GF-D8 (cell line): ENCODE measurements around the gene MYO7B.

ENCODE experiments used
- DNase-seq: peaks from one replicate; lab custom pipeline; 2025; lab: John Stamatoyannopoulos, UW

MYO7B gene

DNA sequence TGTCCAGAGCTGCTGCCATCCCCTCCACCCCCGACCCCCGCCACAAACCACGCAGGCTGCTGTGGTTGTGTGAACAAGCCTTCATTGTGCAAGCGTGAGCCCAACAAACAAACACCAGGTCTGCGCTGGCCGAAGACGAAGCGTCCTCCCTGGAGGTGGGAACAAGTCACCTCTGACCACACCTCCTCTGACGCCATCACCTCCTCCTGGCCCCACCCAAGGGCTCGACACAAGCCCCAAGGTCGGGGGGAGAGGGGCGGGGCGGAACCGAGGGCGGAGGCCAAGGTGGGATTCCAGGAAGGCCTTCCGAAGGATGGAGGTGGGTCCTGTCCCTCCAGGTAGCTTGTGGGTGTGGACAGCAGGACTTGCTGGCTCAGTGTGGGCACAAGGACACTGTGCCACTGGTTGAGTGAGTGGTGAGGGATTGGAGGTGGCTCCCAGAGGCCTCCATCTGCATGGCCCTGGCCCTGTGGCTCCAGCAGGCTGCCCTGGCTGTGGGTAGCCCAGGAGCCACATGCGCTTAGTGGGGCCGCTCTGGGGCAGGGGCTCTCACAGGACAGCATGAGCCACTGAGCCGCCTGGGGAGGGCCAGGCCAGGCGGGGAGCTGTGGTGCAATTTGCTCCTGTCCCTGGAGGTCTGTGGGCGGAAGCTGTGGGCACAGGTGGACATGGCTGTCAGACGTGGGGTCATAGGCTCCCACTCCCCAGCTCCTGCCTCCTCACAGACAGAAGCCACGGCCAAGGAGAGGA, 103.1 kb downstream of the MYO7B start:
- DNase-seq = peak; percentile 9

DNA sequence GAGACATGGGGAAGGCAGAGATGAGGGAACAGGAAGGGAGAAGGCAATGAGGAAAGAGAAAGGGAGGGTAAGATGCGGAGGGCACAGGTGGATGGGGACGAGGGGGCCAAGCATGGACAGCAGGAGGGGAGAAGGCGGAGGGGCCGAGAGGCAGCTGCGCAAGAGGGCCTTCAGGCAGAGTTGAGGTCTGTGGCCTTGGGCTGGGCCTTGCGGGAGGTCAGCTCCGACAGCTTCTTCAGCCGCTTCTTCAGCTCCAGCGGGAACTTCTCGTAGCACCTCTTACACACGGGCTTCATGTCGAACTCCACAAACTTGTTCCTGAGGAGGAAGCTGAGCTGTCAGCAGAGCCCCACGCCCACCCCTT, 103.6 kb downstream of the MYO7B start:
- no peak for DNase-seq

DNA sequence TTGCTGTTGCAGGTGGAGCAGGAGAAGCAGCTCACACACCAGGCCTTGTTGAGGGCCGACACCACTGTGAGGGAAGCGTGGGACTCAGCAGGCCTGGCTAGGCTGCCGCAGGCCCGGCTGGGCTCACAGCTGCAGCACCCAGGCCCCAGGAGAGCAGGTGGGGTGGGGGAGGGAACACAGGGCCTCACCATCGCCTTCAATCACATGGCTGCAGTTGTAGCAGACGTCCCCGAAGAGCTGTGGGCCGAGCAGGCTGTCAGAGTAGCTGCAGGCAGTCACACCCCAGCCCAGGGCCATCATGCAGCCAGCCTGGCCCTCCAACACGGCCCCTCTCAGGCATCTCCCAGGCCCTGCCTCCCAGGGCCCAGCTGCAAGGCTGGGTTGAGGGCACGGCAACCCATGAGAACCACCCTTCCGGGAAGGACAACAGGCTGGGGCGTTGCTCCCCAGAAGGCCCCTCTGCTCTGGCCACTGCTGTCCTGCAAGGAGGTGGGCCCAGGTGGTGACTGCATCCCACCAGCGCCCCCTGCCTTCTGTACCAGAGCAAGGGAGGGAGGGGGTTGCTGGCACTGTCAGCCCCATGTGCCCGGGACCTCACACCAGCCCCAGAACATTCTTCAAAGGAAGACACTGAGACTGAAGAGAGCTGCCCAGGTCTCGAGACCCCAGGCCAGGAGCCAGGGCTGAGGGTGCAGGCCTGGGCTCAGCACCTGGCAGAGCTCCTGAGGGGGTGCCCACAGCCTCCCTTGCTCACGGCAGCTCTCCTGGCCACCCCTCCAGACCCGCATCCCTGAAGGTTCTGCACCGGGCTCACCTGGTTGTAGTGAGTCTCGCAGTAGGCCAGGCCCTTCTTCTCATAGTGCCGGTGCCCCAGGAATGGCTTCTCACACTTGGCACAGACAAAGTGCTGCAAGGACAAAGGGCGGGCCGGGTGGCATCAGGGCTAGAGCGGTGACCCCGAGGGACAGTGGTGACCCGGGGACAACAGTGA, 104.9 kb downstream of the MYO7B start:
- peak; percentile 18 for DNase-seq

DNA sequence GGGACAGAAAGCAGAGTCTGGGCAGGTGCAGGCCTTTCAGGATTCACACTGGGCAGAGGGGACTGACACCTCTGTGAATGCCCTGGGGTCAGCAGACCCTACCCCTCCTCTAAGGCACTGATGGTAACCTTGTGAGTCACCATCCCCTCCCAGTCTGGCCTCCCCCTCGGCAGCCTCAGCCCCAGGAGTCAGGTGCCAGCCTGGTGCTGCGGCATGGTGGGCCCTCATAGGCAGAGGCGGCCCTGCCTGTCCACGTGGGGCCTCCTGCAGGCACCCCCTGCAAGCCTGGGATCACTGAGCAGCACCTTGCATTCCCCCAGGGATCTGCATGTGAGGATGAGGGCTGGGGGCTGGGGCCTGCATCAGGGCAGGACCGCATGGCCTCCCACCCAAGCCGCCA, 105.7 kb downstream of the MYO7B start:
- no peak for DNase-seq

DNA sequence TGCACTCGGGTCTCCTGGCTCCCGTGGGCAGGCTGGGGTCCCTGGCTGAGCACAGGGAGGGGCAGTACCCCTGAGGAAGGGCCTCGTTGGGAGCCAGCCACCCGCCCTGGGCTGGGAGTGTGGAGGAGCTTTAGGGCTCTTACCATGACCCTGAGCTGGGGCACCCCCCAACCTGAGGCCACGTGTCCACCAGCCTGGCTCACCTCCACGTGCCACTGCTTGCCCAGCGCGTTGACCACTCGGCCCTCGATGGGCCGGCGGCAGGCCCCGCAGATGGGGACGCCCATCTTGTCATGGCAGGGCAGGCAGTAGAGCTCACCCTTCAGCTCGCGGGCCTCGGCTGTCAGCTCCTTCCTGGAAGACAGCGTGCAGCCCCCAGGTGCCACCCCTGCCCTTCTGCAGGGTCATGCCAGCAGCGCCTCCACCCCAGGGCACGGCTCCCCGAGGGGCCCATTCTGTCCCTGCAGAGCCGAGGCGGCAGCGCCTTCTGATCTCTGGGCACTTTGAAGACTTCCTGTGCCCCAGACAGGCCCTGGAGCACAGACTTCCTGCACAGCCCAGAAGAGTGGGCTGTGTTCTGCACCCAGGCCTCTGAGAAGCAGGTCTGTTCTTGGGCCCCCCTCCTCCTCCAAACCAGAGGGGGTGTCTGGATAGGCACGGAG, 106.5 kb downstream of the MYO7B start:
- no peak for DNase-seq

DNA sequence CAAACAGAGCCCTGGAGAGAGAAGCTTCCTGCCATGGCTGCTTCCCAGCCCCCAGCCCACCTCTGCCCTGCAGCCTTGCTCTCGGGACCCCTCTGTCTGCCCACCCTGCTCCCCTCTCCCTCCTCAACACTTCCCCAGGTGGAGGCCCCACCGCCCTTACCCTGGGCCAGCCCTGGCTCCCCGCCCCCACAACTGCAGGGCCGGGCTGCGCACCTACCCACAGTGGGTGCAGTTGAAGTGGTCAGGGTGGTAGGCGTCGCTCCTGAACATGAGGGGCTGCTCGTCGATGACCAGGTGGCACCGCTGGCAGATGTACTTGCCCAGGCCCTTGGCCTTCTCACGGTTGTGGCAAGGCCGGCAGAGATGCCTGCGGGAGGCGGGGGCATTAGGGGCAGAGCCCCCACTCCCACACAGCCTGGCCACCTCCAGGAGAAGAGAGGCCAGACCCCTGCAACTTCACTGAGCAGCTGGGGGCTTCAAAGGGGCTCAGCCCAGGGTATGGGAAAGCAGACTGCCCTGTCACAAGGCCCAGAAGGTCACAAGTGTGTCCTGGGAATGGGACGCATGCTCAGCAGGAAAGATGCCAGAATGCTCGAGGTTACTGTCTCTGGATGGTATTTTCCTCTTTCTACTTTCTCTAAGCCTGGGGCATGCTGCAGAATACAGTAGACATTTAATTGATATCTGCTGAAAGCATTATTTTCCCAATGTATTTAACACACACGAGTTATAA, 107.4 kb downstream of the MYO7B start:
- DNase-seq = no peak

DNA sequence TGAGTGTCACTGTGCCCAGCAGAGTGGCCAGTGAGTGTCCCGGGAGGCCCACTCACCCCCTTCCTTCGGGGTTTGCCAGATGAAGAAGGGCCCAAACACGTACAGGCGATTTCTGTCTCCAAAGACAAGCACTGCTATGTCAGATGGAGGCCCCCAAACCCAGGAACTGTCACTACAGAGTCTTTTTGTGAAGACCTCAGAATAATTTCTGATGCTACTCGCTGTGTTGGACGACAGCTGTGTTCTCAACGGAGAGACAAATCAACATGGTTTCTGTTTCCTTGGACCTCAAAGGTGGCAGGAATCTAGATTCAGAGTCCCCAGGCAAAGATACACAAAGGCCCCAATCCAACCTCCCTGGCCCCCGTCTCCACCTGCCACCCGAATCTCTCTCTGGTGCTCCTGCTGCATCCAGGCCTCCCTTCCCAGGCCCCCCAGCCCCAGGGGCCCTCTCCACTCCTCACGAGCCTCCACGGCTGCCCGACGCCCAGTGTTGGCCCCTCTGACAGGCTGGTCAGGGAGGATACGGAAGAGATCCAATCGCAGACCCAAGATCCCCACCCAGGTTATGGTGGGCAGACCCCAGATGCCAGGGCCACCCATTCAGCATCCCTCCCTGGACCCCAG, 108.1 kb downstream of the MYO7B start:
- DNase-seq = no peak

DNA sequence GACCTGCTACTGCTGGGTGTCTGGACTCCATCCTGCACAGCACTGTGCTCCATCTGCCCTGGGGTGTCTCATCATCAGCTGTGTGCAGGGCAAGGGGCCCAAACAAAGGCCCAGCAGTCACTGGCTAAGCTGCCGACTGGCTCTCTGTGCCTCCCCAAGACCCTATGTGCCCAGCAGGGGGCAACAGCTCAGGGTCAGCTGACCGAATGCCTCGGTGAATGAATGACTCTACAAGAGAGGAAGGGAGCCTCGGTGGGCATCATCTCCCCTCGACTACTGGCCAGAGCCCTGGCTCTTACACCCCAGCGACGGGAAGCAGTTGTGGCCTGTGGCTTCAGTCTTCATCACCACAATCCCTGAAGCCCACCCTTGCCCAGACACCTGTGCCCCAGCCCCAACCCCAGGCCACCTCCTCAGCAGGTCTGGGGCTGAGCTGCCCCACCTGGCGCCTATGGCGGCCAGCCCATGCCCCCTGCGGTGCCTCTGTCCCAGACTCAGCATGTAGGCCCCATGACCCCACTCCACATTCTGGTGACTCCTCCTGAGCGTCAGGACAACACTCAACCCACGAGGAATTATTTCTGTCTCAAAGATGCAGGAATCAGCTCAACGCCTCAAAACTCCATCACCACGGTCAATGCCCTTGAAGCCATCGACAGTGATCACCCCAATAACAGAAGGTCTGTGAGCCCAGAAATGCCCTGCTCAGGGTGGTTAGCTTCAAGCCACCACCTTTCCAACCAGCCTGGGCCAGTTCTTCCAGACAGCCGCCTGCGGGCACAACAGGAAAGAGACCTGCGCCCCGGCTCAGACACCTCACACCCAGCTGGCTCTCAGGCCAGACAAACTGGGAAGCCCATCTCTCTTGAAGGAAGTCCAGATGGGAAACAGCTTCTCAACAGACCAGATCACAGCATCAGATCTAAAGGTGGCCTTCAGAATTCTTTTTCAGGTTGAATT, 108.9 kb downstream of the MYO7B start:
- no peak for DNase-seq

DNA sequence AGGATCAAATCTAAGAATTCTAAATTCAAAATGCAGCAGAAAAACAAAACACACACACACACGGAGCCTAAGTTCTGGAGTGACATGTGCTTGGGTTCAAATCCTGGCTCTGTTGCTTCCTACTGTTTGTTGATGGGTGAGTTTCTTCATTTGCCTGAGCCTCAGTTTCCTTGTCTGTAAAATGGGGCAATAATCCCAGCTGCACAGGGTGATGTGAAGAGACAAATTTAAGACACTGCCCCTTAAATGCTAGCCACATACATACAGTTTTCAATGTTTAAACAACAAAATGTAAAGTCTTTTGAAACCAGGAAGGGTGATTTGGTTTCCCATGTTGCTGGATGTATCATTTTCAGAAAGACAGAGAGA, 109.5 kb downstream of the MYO7B start:
- no peak for DNase-seq

DNA sequence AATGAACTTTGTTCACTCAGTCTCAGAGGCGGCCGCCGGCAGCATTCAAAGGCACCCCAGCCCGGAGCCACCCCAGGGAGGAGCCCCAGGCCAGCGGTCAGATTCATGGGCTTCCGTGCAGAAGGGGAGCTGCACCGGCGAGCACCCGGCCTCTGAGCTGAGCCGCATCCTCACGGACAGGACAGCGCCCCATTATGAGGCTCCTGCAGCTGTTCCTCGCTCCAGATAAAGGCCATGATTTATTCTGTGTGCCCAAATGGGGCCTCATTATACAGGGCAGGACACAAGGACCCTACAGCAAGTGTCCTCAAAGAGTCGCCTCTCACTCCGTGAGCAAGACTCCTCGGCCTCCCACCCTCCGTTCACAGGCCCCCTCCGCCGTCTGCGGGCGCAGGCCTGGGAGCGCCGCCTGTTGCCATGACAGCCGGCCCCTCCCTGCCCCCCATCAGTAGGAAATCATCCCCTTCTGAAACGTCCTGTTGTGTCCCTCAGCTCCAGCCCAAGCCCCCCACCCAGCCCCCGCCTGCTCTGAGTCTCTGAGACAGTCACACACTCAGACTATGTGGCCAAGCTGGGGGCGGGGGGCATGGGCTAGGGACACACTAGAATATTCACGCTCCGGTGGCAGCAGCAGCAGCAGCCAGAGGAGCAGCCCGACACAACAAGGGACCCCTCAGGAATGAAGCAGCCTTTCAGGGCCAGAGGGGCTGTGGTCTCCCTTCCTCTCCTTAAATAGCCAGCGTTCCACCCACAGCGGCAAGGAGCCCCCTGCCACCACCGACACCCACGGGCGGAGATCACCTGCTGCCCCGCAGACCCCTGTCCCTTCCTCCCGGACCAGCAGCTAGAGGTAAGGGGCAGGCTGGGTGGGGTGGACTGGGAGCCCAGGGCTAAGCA, 110.2 kb downstream of the MYO7B start, which contains the start of gene GPR17:
Gene GPR17, plus strand, starts transcription at position 759 of the 897 bp plus-strand sequence. CDS start 4,583 bp downstream, outside the sequence.
- no peak for DNase-seq

DNA sequence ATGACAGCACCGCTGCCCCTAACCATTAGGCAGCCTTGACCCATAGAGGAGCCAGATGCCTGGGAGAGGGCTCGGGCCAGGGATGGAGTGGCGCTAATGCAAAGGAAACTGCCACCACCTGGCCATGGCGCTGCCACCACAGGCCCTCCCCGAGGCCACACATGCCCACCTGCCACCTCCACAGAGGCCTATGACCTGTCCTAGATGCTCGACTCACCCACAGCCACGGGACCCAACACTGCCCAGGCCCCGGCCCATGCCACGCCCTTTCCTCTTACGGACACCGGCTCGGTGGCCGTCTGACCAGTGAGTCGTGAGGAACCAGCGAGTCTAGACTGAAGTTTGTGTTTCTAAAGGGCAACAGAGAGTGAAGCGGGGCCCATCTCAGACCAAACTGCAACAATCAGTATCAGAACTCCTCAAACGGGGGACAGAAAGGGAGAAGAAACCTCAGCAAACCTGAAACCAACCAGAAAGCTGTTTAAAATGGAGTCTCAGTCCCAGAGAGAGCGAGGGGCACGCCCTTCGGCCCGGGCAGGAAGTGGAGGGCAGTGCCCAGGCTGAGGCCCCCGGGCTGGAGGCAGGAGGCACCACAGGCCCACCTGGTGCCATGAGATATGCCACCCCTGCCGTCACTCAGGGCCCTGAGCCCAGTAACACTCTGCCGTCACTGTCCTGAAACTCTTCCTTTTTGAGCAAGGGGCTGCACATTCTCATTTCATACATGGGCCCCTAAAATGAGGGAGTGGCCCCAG, 111.2 kb downstream of the MYO7B start:
- no peak for DNase-seq

DNA sequence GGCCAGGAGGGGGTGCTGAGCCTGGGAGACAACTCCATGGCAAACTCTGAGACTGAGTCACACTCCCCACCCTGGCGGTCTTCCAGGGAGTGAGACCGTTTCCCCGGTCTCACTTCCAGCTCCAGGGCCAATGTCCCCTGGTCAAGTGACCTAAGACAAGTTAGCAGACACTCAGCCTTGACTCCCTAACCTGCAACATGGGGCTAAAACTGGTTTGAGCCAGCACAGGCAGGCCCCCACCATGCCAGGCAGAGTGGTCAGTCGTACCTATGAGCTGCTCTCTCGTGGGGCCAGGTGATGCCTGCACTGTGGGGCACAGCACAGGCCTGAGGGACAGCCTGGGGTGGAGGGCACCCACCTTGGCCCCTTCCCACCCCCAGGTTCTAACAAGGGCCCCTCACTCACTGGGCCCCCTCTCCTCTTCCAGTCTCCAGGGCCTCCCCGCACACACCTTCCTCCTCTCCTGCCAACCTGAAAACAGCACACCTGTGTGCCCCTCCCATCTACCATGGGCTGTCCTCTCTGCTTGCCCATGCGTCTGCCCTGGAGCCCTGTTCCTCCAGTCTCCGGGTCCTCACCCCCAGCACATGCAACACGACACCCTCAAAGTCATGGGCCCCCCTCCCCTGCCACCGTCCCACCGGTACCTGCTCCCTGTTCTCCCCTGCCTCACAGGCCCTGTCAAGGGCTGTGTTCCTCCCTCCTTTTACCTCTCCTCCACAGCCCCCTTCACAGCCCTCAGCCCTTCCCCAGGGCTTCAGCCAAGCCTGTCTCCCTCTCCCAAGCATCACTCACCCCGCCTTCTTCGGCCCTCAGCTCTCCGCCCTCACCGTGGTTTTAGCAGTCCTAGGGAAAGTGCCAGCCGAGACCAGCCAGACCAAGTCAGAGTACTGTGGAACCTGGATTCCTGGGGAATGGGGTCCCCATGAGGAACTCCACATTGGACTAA, 112.0 kb downstream of the MYO7B start:
- DNase-seq = no peak

DNA sequence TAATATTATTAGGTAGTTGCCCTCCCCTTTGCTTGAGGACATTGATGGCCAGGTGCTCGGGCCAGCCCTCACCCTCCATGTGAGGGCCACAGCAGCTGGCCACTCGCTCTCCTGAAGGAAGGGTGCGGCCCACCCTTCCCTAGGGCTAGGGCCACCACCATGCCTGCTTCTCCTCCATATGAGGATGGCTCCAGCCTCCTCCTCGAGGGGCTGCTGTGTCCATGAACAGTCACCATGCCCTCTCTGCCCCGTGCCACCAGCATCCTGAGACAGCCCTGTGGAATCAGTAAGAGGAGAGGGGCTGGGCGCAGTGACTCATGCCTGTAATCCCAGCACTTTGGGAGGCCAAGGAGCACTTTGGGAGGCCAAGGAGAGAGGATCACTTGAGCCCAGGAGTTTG, 112.8 kb downstream of the MYO7B start:
- no peak for DNase-seq

DNA sequence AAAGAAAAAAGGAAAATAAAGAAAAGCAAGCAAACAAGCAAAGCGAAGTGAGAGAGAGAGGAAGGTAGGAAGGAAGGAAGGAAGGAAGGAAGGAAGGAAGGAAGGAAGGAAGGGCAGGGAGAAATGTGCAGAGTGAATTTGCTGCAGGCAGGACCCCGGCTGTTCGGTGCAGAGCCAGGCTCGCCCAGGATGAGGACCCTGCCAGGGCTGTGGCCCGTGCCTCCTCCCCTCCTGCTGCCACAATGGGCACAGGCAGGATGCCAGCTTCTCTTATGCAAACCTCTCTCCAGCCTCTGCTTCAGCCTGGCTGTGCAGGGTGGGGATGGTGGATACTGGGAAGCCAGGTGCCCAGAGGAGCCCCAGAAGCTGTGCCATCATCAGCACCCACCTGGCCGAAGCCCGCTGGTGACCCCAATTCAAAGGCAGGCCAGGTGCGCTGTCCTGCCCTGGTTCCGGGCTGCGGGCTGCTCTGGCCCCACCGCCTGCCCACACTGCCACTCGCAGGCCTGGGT, 113.7 kb downstream of the MYO7B start:
- peak; percentile 1 for DNase-seq

DNA sequence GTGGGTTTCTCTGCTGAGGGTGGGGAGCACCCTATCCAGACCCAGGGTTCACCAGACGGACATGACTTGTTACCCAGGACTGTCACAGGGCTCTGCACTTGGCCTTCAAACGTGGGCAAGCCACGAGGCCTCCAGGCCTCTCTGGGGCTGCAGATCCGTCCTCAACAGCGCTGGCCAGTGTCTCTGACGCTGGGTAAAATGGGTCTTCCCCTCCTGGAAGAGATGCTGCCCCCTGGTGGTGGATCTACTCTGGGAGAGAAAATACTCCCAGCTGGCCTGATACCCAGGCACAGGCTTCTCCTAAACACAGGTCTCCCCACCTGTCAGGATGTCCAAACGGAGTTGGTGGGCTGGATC, 114.2 kb downstream of the MYO7B start:
- peak; percentile 32 for DNase-seq

DNA sequence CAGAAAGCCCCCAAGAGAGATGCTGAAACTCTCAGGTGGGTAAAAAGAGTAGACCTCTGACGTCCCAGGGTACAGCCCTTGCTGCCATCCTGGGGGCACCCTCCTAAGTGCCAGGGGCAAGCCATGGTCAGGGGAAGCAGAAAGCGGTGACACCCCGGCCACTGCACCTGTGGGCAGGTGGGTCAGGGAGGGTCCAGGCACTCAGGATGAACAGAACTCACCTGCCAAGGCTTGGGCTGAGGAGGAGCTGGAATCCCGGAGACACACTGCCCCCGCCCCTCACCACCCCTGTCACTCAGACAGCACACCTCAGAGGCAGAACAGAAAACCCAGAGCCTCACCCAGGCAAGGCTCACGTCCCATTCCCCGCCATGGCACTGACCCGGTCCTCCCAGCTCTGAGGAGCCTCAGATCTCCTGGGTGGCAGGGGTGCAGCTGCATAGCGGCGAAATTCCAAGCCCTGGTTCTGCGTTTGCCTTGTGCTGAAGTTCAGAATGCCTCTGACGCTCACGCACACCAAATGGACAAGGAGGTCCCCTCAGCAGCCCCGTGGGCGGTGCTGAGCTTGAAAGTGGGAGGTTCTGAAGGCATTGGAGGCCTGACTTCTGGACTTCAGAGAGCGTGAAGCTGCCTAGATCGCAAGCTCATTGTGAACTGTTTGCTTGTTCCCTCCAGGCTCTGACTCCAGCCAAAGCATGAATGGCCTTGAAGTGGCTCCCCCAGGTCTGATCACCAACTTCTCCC, 114.7 kb downstream of the MYO7B start:
- no peak for DNase-seq
